ENCODE data around the gene CDYL. TPM values are rescaled to one million over a fixed set of nuclear protein-coding genes. Genes with fewer than 3 reads are reported as not detected.

CDYL gene
- polyA plus RNA-seq, 3 donors, result 2.9 to 21.2 (median 4.2) TPM

GRCh38 chr6:4870821-4871494 lies 94.8 kb downstream of the CDYL start:
- no peak overlapping the region for H3K4me3 ChIP-seq (replicated peaks in 1 of 3; ENCODE audit: low read depth in 2 of 3, low read length in 3 of 3)
- no peak overlapping the region for H3K9ac ChIP-seq (ENCODE audit: insufficient read depth, low read length, poor library complexity, severe bottlenecking)
- no peak overlapping the region for H3K27ac Mint-ChIP-seq
- H3K4me1 ChIP-seq (ENCODE audit: control insufficient read depth in 1 of 2, insufficient read depth in 2 of 2, low read length in 2 of 2), result no peaks in the 10 kb centered on the region
- H3K36me3 ChIP-seq (replicated peaks in 1 of 2; ENCODE audit: control insufficient read depth in 1 of 2, insufficient read depth in 2 of 2, low read length in 2 of 2), result no peaks in the 10 kb centered on the region
- H2AFZ ChIP-seq (ENCODE audit: insufficient read depth, low read depth, low read length, poor library complexity, severe bottlenecking), result no peak overlapping the region
- H3K27me3 Mint-ChIP-seq (ENCODE audit: low read depth in 3 of 3), result no peaks in the 10 kb centered on the region
- H3K79me2 ChIP-seq (ENCODE audit: insufficient read depth, low read length), result peaks cover 94% of the 10 kb centered on the region
- H3K27ac ChIP-seq (ENCODE audit: low read depth in 1 of 2, low read length in 2 of 2), result no peak overlapping the region
- H3K36me3 Mint-ChIP-seq, result peaks cover 3 to 7% of the 10 kb centered on the region in 2 donors
- H3K9me3 Mint-ChIP-seq, result peaks cover 2 to 15% (median 6%) of the 10 kb centered on the region in 7 donors
- no CpG with 5 or more reads among the region's 3 CpGs for WGBS (ENCODE audit: insufficient coverage)
- TF ChIP-seq CTCF (IDR thresholded peaks at IDR 0.05), result no peak
- H4K20me1 ChIP-seq (ENCODE audit: insufficient read depth, low read length), result peaks cover 75% of the 10 kb centered on the region
- H3K4me2 ChIP-seq (replicated peaks; ENCODE audit: extremely low read depth, low read length, poor library complexity, severe bottlenecking), result no peak overlapping the region
- peaks cover 4 to 9% of the 10 kb centered on the region in 2 donors for H3K9me3 ChIP-seq (replicated peaks in 1 of 2; ENCODE audit: control insufficient read depth in 1 of 2, insufficient read depth in 1 of 2, low read length in 2 of 2)
- no peak for DNase-seq
- no peaks in the 10 kb centered on the region for H3K4me1 Mint-ChIP-seq
- intact Hi-C loops (cut with micrococcal nuclease), result no loop called here
- H3K27me3 ChIP-seq (ENCODE audit: control insufficient read depth in 2 of 2, insufficient read depth in 2 of 2, low read length in 2 of 2), result no peaks in the 10 kb centered on the region
- no peak overlapping the region for H3K4me3 Mint-ChIP-seq

GRCh38 chr6:4871825-4872224 lies 95.6 kb downstream of the CDYL start:
- Histone ChIP-seq H3K36me3 (replicated peaks in 1 of 2; ENCODE audit: control insufficient read depth in 1 of 2, insufficient read depth in 2 of 2, low read length in 2 of 2) (no peaks in the 10 kb centered on the region), H3K4me2 (replicated peaks; ENCODE audit: extremely low read depth, low read length, poor library complexity, severe bottlenecking) (no peak overlapping the region), H3K27me3 (ENCODE audit: control insufficient read depth in 2 of 2, insufficient read depth in 2 of 2, low read length in 2 of 2) (no peaks in the 10 kb centered on the region), H2AFZ (ENCODE audit: insufficient read depth, low read depth, low read length, poor library complexity, severe bottlenecking) (no peak overlapping the region), H4K20me1 (ENCODE audit: insufficient read depth, low read length) (peaks cover 84% of the 10 kb centered on the region), H3K9me3 (replicated peaks in 1 of 2; ENCODE audit: control insufficient read depth in 1 of 2, insufficient read depth in 1 of 2, low read length in 2 of 2) (peaks cover 4 to 9% of the 10 kb centered on the region in 2 donors), H3K4me1 (ENCODE audit: control insufficient read depth in 1 of 2, insufficient read depth in 2 of 2, low read length in 2 of 2) (no peaks in the 10 kb centered on the region), H3K27ac (ENCODE audit: low read depth in 1 of 2, low read length in 2 of 2) (no peak overlapping the region), H3K79me2 (ENCODE audit: insufficient read depth, low read length) (peaks cover 100% of the 10 kb centered on the region), H3K4me3 (replicated peaks in 1 of 3; ENCODE audit: low read depth in 2 of 3, low read length in 3 of 3) (no peak overlapping the region), H3K9ac (ENCODE audit: insufficient read depth, low read length, poor library complexity, severe bottlenecking) (no peak overlapping the region)
- Mint-ChIP-seq H3K27me3 (ENCODE audit: low read depth in 3 of 3) (no peaks in the 10 kb centered on the region), H3K4me3 (no peak overlapping the region), H3K4me1 (no peaks in the 10 kb centered on the region), H3K27ac (peak overlapping the region in 1 of 7 donors; percentile 40), H3K36me3 (peaks cover 3 to 7% of the 10 kb centered on the region in 2 donors), H3K9me3 (peaks cover 2 to 13% (median 7%) of the 10 kb centered on the region in 7 donors)
- intact Hi-C loops (cut with micrococcal nuclease), result no loop called here
- no peak for DNase-seq
- WGBS (ENCODE audit: insufficient coverage), result 100% methylated on average over 5 of the region's 5 CpGs
- TF ChIP-seq CTCF (IDR thresholded peaks at IDR 0.05), result no peak
